ENCODE results near the gene PLAC1. TPM values are rescaled to one million over a fixed set of nuclear protein-coding genes. Genes with fewer than 3 reads are reported as not detected.

Gene PLAC1
- polyA plus RNA-seq, 1 donor from 2014 or later = not detected

- TF ChIP-seq RAD21 (conservative IDR thresholded peaks at IDR 0.05) (no peak), REST (IDR thresholded peaks at IDR 0.05; ENCODE audit: borderline replicate concordance) (no peak), EP300 (conservative IDR thresholded peaks at IDR 0.05; ENCODE audit: poor library complexity, severe bottlenecking) (no peak), POLR2AphosphoS5 (IDR thresholded peaks at IDR 0.05) (no peak)
- Histone ChIP-seq H3K9ac (ENCODE audit: low read length) (no peak overlapping the region), H3K9me3 (ENCODE audit: low read length) (no peaks in the 10 kb centered on the region), H3K4me2 (ENCODE audit: low read length) (no peak overlapping the region), H3K4me3 (ENCODE audit: low read length) (no peak overlapping the region), H3K36me3 (ENCODE audit: insufficient read depth, low read length) (no peaks in the 10 kb centered on the region), H3K9me2 (ENCODE audit: insufficient read depth, low read length) (no peaks in the 10 kb centered on the region), H3K79me2 (replicated peaks; ENCODE audit: insufficient read depth, low read length) (no peaks in the 10 kb centered on the region), H4K20me1 (ENCODE audit: insufficient read depth) (no peaks in the 10 kb centered on the region), H2AFZ (ENCODE audit: low read depth, low read length) (no peak overlapping the region), H3K27me3 (ENCODE audit: insufficient read depth, low read depth, low read length) (no peaks in the 10 kb centered on the region), H3K27ac (ENCODE audit: low read length) (no peak overlapping the region), H3F3A (ENCODE audit: insufficient read depth, low read length, poor library complexity, severe bottlenecking) (no peaks in the 10 kb centered on the region)
These were observed 37.7 kb upstream of the PLAC1 start for GRCh38 chrX:134695999-134696398.

DNA sequence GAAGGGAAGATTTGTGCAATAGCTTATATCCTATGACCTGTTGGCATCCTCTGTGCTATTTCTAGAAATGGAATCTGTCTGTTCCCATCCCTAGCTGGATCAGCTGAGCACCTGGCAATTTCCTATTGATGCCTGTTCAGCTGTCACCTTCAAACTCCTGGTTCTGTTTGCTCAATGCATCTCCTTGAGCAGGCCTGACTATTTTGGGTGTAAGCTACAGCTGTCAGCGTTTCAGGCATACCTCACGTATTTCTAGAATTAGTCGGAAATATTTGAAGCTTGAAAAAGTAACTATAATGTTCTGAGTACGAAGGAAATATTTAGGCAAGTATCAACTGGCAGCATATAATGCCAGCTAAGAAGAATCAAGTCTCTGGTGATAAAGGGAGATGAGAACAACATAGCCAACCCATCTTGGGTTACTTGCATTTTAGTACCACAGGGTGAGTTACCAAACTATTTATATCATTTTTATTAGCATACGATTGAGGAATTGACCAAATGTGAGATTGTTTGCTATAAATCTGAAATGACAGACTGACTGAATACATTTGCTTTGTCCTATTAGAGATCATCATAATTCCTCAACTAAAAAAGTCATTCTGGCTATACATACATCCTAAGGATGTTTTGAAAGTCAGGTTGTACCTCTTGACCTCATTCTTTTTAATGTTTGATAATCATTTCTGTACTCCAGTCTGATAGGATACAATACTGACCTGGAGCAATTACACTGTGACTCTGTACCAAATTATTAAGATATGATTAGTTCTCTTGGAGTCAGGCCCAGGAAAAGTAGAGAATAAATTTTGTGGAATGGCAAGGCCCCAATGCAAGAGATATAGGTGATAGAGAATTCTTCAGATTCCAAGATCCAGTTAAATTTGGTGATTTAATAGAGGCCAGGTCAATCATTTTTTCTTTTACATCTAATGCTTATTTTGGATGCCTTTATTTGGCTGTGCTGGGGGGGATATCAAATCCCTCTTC lies 36.4 kb upstream of the PLAC1 start:
- Histone ChIP-seq H3K27me3 (ENCODE audit: insufficient read depth, low read depth, low read length) (no peaks in the 10 kb centered on the region), H3F3A (ENCODE audit: insufficient read depth, low read length, poor library complexity, severe bottlenecking) (no peaks in the 10 kb centered on the region), H3K4me2 (ENCODE audit: low read length) (no peak overlapping the region), H3K79me2 (replicated peaks; ENCODE audit: insufficient read depth, low read length) (no peaks in the 10 kb centered on the region), H3K9me2 (ENCODE audit: insufficient read depth, low read length) (no peaks in the 10 kb centered on the region), H4K20me1 (ENCODE audit: insufficient read depth) (no peaks in the 10 kb centered on the region), H2AFZ (ENCODE audit: low read depth, low read length) (no peak overlapping the region), H3K4me3 (ENCODE audit: low read length) (no peak overlapping the region), H3K9ac (ENCODE audit: low read length) (no peak overlapping the region), H3K36me3 (ENCODE audit: insufficient read depth, low read length) (no peaks in the 10 kb centered on the region), H3K9me3 (ENCODE audit: low read length) (no peaks in the 10 kb centered on the region), H3K27ac (ENCODE audit: low read length) (no peak overlapping the region)
- TF ChIP-seq REST (IDR thresholded peaks at IDR 0.05; ENCODE audit: borderline replicate concordance) = no peak
- TF ChIP-seq SMC3 (conservative IDR thresholded peaks at IDR 0.05; ENCODE audit: poor library complexity) = no peak
- no peak for TF ChIP-seq POLR2AphosphoS5 (IDR thresholded peaks at IDR 0.05)
- TF ChIP-seq TAF1 (IDR thresholded peaks at IDR 0.05; ENCODE audit: low read depth) = no peak
- TF ChIP-seq, protein P1, sequence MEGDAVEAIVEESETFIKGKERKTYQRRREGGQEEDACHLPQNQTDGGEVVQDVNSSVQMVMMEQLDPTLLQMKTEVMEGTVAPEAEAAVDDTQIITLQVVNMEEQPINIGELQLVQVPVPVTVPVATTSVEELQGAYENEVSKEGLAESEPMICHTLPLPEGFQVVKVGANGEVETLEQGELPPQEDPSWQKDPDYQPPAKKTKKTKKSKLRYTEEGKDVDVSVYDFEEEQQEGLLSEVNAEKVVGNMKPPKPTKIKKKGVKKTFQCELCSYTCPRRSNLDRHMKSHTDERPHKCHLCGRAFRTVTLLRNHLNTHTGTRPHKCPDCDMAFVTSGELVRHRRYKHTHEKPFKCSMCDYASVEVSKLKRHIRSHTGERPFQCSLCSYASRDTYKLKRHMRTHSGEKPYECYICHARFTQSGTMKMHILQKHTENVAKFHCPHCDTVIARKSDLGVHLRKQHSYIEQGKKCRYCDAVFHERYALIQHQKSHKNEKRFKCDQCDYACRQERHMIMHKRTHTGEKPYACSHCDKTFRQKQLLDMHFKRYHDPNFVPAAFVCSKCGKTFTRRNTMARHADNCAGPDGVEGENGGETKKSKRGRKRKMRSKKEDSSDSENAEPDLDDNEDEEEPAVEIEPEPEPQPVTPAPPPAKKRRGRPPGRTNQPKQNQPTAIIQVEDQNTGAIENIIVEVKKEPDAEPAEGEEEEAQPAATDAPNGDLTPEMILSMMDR (IDR thresholded peaks at IDR 0.05; ENCODE audit: poor library complexity, severe bottlenecking) = no peak
- no peak for TF ChIP-seq RAD21 (conservative IDR thresholded peaks at IDR 0.05)
- no peak for TF ChIP-seq EP300 (conservative IDR thresholded peaks at IDR 0.05; ENCODE audit: poor library complexity, severe bottlenecking)
- no peak for TF ChIP-seq MXI1 (conservative IDR thresholded peaks at IDR 0.05; ENCODE audit: poor library complexity, severe bottlenecking)
- no peak for TF ChIP-seq EZH2 (IDR thresholded peaks at IDR 0.05; ENCODE audit: borderline replicate concordance, insufficient read depth, low read length, poor library complexity, severe bottlenecking)
